COLO668 (cell line): ENCODE data around the gene SLC22A6.

Experiments
- DNase-seq: peaks from one replicate; lab custom pipeline; 2025; ENCODE audit not compliant: unreplicated experiment; lab: John Stamatoyannopoulos, UW

Gene SLC22A6

GRCh38 chr11:62931499-62932278, 53.1 kb downstream of the SLC22A6 start:
- DNase-seq: no peak

- no peak for DNase-seq
These were observed 54.1 kb downstream of the SLC22A6 start for GRCh38 chr11:62930666-62931065.

GRCh38 chr11:62930157-62930556, 54.6 kb downstream of the SLC22A6 start:
- no peak for DNase-seq

- no peak for DNase-seq
These were observed 56.8 kb downstream of the SLC22A6 start for GRCh38 chr11:62928011-62928410.

- no peak for DNase-seq
These were observed 57.9 kb downstream of the SLC22A6 start for GRCh38 chr11:62926680-62927455.
